Mammary epithelial cell (primary cell): ENCODE results near the gene GPC5.

ENCODE experiments used
- EZH2 ChIP-seq: IDR thresholded peaks from 2 replicates; pipeline ENCODE4 v1.6.1; 2012; ENCODE audit warnings: low read length, inconsistent platforms, borderline replicate concordance
- TF ChIP-seq, protein P1 (sequence below), 2 donors: IDR thresholded peaks in 1 of 2; conservative IDR thresholded peaks in 1 of 2; 2 replicates each; pipeline ENCODE4 v1.5.1; 2011 to 2012; ENCODE audit warnings: inconsistent platforms in 2 of 2, low read length in 2 of 2, mild to moderate bottlenecking in 2 of 2, control low read depth in 1 of 2, low read depth in 1 of 2; ENCODE audit not compliant: insufficient read depth in 1 of 2; ENCODE audit errors: extremely low read depth in 1 of 2

DNA sequence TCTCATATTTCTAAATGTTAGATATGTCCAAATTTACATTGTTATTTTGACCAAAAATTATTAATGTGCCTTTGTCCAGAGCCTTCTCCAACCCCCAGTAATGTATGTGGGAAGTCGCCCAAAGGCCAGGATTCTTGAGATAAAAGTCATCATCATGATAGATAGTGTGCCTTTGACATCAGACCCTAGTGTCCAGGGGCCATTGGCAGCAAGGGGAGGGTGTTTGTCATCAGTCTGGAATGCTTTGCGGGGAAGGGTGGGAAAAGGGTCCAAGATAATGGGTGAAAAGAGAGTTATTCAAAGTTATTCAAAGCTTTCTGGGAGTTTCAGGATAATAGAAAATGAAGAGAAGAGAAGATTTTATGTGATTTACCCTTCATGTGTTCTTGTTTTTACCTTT lies 918.6 kb downstream of the GPC5 start:
- TF ChIP-seq, protein P1, sequence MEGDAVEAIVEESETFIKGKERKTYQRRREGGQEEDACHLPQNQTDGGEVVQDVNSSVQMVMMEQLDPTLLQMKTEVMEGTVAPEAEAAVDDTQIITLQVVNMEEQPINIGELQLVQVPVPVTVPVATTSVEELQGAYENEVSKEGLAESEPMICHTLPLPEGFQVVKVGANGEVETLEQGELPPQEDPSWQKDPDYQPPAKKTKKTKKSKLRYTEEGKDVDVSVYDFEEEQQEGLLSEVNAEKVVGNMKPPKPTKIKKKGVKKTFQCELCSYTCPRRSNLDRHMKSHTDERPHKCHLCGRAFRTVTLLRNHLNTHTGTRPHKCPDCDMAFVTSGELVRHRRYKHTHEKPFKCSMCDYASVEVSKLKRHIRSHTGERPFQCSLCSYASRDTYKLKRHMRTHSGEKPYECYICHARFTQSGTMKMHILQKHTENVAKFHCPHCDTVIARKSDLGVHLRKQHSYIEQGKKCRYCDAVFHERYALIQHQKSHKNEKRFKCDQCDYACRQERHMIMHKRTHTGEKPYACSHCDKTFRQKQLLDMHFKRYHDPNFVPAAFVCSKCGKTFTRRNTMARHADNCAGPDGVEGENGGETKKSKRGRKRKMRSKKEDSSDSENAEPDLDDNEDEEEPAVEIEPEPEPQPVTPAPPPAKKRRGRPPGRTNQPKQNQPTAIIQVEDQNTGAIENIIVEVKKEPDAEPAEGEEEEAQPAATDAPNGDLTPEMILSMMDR (conservative IDR thresholded peaks at IDR 0.05 in 1 of 2, IDR thresholded peaks at IDR 0.05 in 1 of 2; ENCODE audit: extremely low read depth in 1 of 2, insufficient read depth in 1 of 2, low read depth in 1 of 2, low read length in 2 of 2), result no peak
- no peak for TF ChIP-seq EZH2
